Stimulated activated naive B cell treated with anti-CD40 and anti-IgM and Interleukin-4, amounts not matched to agents 10 μg/mL and 1 μg/mL and 100 μg/mL, for 72 hours (primary cell): ENCODE results near the gene H2BK1.

Experiments used
- ATAC-seq, 2 donors: fragments of 150-1000 bp; cut with Tn5 transposase; replicated peaks; 2 replicates each; pipeline ENCODE4 v1.10.0; 2021; ENCODE audit warnings: moderate library complexity in 1 of 2
- DNase-seq: peaks from one replicate; pipeline ENCODE4 v3.0.0; 2021
- H3K27ac Mint-ChIP-seq: one replicate; pipeline ENCODE4 v1.8.0; 2022; ENCODE audit warnings: mild to moderate bottlenecking, mixed read lengths
- H3K27me3 Mint-ChIP-seq, 2 donors: one replicate each; pipeline ENCODE4 v1.8.0; 2022; ENCODE audit warnings: mixed read lengths in 2 of 2
- H3K36me3 Mint-ChIP-seq, 2 donors: one replicate each; pipeline ENCODE4 v1.8.0; 2022; ENCODE audit warnings: mixed read lengths in 2 of 2, mild to moderate bottlenecking in 1 of 2
- H3K4me1 Mint-ChIP-seq, 2 donors: one replicate each; pipeline ENCODE4 v1.8.0; 2022; ENCODE audit warnings: mixed read lengths in 2 of 2, mild to moderate bottlenecking in 1 of 2
- H3K4me3 Mint-ChIP-seq, 2 donors: one replicate each; pipeline ENCODE4 v1.8.0; 2022; ENCODE audit warnings: mild to moderate bottlenecking in 2 of 2, mixed read lengths in 2 of 2, moderate library complexity in 1 of 2
- H3K9me3 Mint-ChIP-seq, 2 donors: one replicate each; pipeline ENCODE4 v1.8.0; 2022; ENCODE audit warnings: mixed read lengths in 2 of 2, mild to moderate bottlenecking in 1 of 2

H2BK1 gene

GRCh38 chr7:151193203-151193978, 16.9 kb downstream of the H2BK1 start:
- ATAC-seq, result no peak
- Mint-ChIP-seq H3K27me3 (peaks cover 24 to 35% of the 10 kb centered on the region in 2 donors), H3K27ac (no peak overlapping the region)

GRCh38 chr7:151192002-151192539, 18.2 kb downstream of the H2BK1 start:
- H3K36me3 Mint-ChIP-seq, result no peaks in the 10 kb centered on the region
- peaks cover 7 to 25% of the 10 kb centered on the region in 2 donors for H3K4me1 Mint-ChIP-seq
- no peak for ATAC-seq
- H3K4me3 Mint-ChIP-seq, result no peak overlapping the region
- H3K9me3 Mint-ChIP-seq, result no peaks in the 10 kb centered on the region
- H3K27me3 Mint-ChIP-seq, result peaks cover 37 to 40% of the 10 kb centered on the region in 2 donors
- DNase-seq, result no peak
- no peak overlapping the region for H3K27ac Mint-ChIP-seq

More at GRCh38 chr7:151193203-151193978, 16.9 kb downstream of the H2BK1 start:
- DNase-seq, result no peak
- Mint-ChIP-seq H3K36me3 (no peaks in the 10 kb centered on the region), H3K9me3 (no peaks in the 10 kb centered on the region), H3K4me1 (peaks cover 3 to 14% of the 10 kb centered on the region in 2 donors), H3K4me3 (no peak overlapping the region)

- Mint-ChIP-seq H3K9me3 (no peaks in the 10 kb centered on the region), H3K36me3 (no peaks in the 10 kb centered on the region), H3K4me1 (peaks cover 7 to 25% of the 10 kb centered on the region in 2 donors), H3K27ac (no peak overlapping the region), H3K27me3 (peaks cover 43 to 44% of the 10 kb centered on the region in 2 donors), H3K4me3 (no peak overlapping the region)
- ATAC-seq (no peak), DNase-seq (no peak)
These were observed 18.7 kb downstream of the H2BK1 start for GRCh38 chr7:151191544-151191943.

GRCh38 chr7:151189038-151189437, 21.2 kb downstream of the H2BK1 start:
- Mint-ChIP-seq H3K27ac (no peak overlapping the region), H3K36me3 (no peaks in the 10 kb centered on the region), H3K9me3 (no peaks in the 10 kb centered on the region), H3K4me3 (no peak overlapping the region), H3K4me1 (peaks cover 7 to 25% of the 10 kb centered on the region in 2 donors), H3K27me3 (peaks cover 41 to 49% of the 10 kb centered on the region in 2 donors)
- ATAC-seq (peak; percentile 55 to 59), DNase-seq (no peak)

GRCh38 chr7:151188252-151188542, 22.1 kb downstream of the H2BK1 start:
- H3K4me1 Mint-ChIP-seq, result peaks cover 7 to 25% of the 10 kb centered on the region in 2 donors
- H3K36me3 Mint-ChIP-seq, result no peaks in the 10 kb centered on the region
- no peak overlapping the region for H3K4me3 Mint-ChIP-seq
- peaks cover 39 to 51% of the 10 kb centered on the region in 2 donors for H3K27me3 Mint-ChIP-seq
- H3K9me3 Mint-ChIP-seq, result no peaks in the 10 kb centered on the region
- no peak for DNase-seq
- peak; percentile 48 to 70 for ATAC-seq
- peak overlapping the region; percentile 21 for H3K27ac Mint-ChIP-seq

- Mint-ChIP-seq H3K9me3 (no peaks in the 10 kb centered on the region), H3K27me3 (peaks cover 37 to 51% of the 10 kb centered on the region in 2 donors), H3K36me3 (no peaks in the 10 kb centered on the region), H3K4me3 (no peak overlapping the region), H3K27ac (peak overlapping the region; percentile 21), H3K4me1 (peaks cover 7 to 25% of the 10 kb centered on the region in 2 donors)
- ATAC-seq (no peak), DNase-seq (no peak)
These were observed 22.7 kb downstream of the H2BK1 start for GRCh38 chr7:151187409-151188251.

GRCh38 chr7:151186640-151187408, 23.5 kb downstream of the H2BK1 start, which contains the start of gene ASB10:
ASB10 (minus strand) TSS chr7:151187250; CDS start chr7:151187130, 120 bp downstream.
- Mint-ChIP-seq H3K4me3 (no peak within 1 kb of the TSS), H3K27ac (peak within 1 kb of the TSS; percentile 21), H3K4me1 (peaks cover 7 to 25% of the 10 kb centered on the region in 2 donors), H3K27me3 (peaks cover 41 to 57% of the 10 kb centered on the region in 2 donors), H3K9me3 (no peaks in the 10 kb centered on the region), H3K36me3 (no peaks in the 10 kb centered on the region)
- DNase-seq, result no peak
- no peak for ATAC-seq

GRCh38 chr7:151185762-151186639, 24.3 kb downstream of the H2BK1 start:
- DNase-seq (no peak), ATAC-seq (no peak)
- Mint-ChIP-seq H3K36me3 (no peaks in the 10 kb centered on the region), H3K4me3 (no peak overlapping the region), H3K27me3 (peaks cover 39 to 60% of the 10 kb centered on the region in 2 donors), H3K4me1 (peaks cover 7 to 25% of the 10 kb centered on the region in 2 donors), H3K9me3 (no peaks in the 10 kb centered on the region), H3K27ac (no peak overlapping the region)

GRCh38 chr7:151181011-151181431, 29.3 kb downstream of the H2BK1 start:
- Mint-ChIP-seq H3K27ac (no peak overlapping the region), H3K9me3 (no peaks in the 10 kb centered on the region), H3K4me1 (no peaks in the 10 kb centered on the region), H3K4me3 (no peak overlapping the region), H3K36me3 (no peaks in the 10 kb centered on the region), H3K27me3 (peaks cover 43 to 65% of the 10 kb centered on the region in 2 donors)
- ATAC-seq (no peak), DNase-seq (no peak)

- ATAC-seq, result no peak
- Mint-ChIP-seq H3K4me1 (no peaks in the 10 kb centered on the region), H3K4me3 (no peak overlapping the region), H3K27ac (no peak overlapping the region), H3K9me3 (no peaks in the 10 kb centered on the region), H3K36me3 (no peaks in the 10 kb centered on the region), H3K27me3 (peaks cover 49 to 75% of the 10 kb centered on the region in 2 donors)
- no peak for DNase-seq
These were observed 30.3 kb downstream of the H2BK1 start for GRCh38 chr7:151179946-151180345.

- ATAC-seq, result no peak
- H3K27ac Mint-ChIP-seq, result no peak overlapping the region
- no peaks in the 10 kb centered on the region for H3K4me1 Mint-ChIP-seq
- no peak for DNase-seq
- H3K9me3 Mint-ChIP-seq, result peaks cover 0 to 2% of the 10 kb centered on the region in 2 donors
- peaks cover 0 to 3% of the 10 kb centered on the region in 2 donors for H3K36me3 Mint-ChIP-seq
- H3K4me3 Mint-ChIP-seq, result no peak overlapping the region
- H3K27me3 Mint-ChIP-seq, result peaks cover 49 to 76% of the 10 kb centered on the region in 2 donors
These were observed 30.9 kb downstream of the H2BK1 start for GRCh38 chr7:151179287-151179860.

- Mint-ChIP-seq H3K4me1 (no peaks in the 10 kb centered on the region), H3K4me3 (no peak overlapping the region), H3K27ac (no peak overlapping the region), H3K9me3 (peaks cover 0 to 2% of the 10 kb centered on the region in 2 donors), H3K36me3 (peaks cover 0 to 3% of the 10 kb centered on the region in 2 donors), H3K27me3 (peaks cover 48 to 71% of the 10 kb centered on the region in 2 donors)
- no peak for DNase-seq
- no peak for ATAC-seq
These were observed 31.5 kb downstream of the H2BK1 start for GRCh38 chr7:151178831-151179230.

GRCh38 chr7:151178236-151178635, 32.1 kb downstream of the H2BK1 start:
- Mint-ChIP-seq H3K27me3 (peaks cover 54 to 75% of the 10 kb centered on the region in 2 donors), H3K27ac (no peak overlapping the region), H3K36me3 (peaks cover 0 to 3% of the 10 kb centered on the region in 2 donors), H3K9me3 (peaks cover 0 to 2% of the 10 kb centered on the region in 2 donors), H3K4me3 (no peak overlapping the region), H3K4me1 (no peaks in the 10 kb centered on the region)
- DNase-seq, result no peak
- ATAC-seq, result no peak
